Liver (tissue), 3 donors: ENCODE measurements around the gene RAD51B.

ENCODE experiments used
- EGR1 ChIP-seq, 2 donors: IDR thresholded peaks; 2 replicates each; pipeline ENCODE4 v1.6.1; 2016 to 2018; ENCODE audit warnings: antibody characterized with exemption in 2 of 2, low read depth in 2 of 2
- FOXA1 ChIP-seq: IDR thresholded peaks from 2 replicates; pipeline ENCODE4 v1.6.1; 2016; ENCODE audit warnings: antibody characterized with exemption
- GABPA ChIP-seq, 2 donors: IDR thresholded peaks in 1 of 2; conservative IDR thresholded peaks in 1 of 2; 2 replicates each; pipeline ENCODE4 v1.6.1; 2016; ENCODE audit warnings: antibody characterized with exemption in 2 of 2, mild to moderate bottlenecking in 1 of 2, moderate library complexity in 1 of 2
- JUND ChIP-seq, 2 donors: IDR thresholded peaks; 2 replicates each; pipeline ENCODE4 v1.6.1; 2016; ENCODE audit warnings: antibody characterized with exemption in 2 of 2
- RAD21 ChIP-seq, 2 donors: IDR thresholded peaks; 2 replicates each; pipeline ENCODE4 v1.6.1; 2016; ENCODE audit warnings: antibody characterized with exemption in 2 of 2, mild to moderate bottlenecking in 2 of 2
- REST ChIP-seq: IDR thresholded peaks from 2 replicates; pipeline ENCODE4 v1.6.1; 2016; ENCODE audit warnings: antibody characterized with exemption, mild to moderate bottlenecking
- RXRA ChIP-seq, 2 donors: IDR thresholded peaks; 2 replicates each; pipeline ENCODE4 v1.6.1; 2017 to 2018; ENCODE audit warnings: antibody characterized with exemption in 2 of 2, mild to moderate bottlenecking in 1 of 2
- SP1 ChIP-seq: IDR thresholded peaks from 2 replicates; pipeline ENCODE4 v1.6.1; 2018; ENCODE audit warnings: antibody characterized with exemption, mild to moderate bottlenecking
- TAF1 ChIP-seq: conservative IDR thresholded peaks from 2 replicates; pipeline ENCODE4 v1.6.1; 2016; ENCODE audit warnings: antibody characterized with exemption, mild to moderate bottlenecking
- YY1 ChIP-seq: IDR thresholded peaks from 2 replicates; pipeline ENCODE4 v1.6.1; 2016; ENCODE audit warnings: antibody characterized with exemption, mild to moderate bottlenecking
- ZBTB33 ChIP-seq: IDR thresholded peaks from 2 replicates; pipeline ENCODE4 v1.6.1; 2016; ENCODE audit warnings: antibody characterized with exemption
- TF ChIP-seq, protein P1 (sequence below): fragments of 150-350 bp; IDR thresholded peaks from 2 replicates; pipeline ENCODE4 v1.5.1; 2017; ENCODE audit warnings: improper control_type of control experiment, low read depth, low read length; ENCODE audit not compliant: missing input control
- TF ChIP-seq, protein P2 (sequence below): IDR thresholded peaks from 2 replicates; pipeline ENCODE4 v1.6.1; 2016; ENCODE audit warnings: antibody characterized with exemption
- TF ChIP-seq, protein P3 (sequence below): IDR thresholded peaks from 2 replicates; pipeline ENCODE4 v1.6.1; 2016; ENCODE audit warnings: antibody characterized with exemption
- donor health status: healthy.
- donor health status: healthy.

- TF ChIP-seq, protein P1, sequence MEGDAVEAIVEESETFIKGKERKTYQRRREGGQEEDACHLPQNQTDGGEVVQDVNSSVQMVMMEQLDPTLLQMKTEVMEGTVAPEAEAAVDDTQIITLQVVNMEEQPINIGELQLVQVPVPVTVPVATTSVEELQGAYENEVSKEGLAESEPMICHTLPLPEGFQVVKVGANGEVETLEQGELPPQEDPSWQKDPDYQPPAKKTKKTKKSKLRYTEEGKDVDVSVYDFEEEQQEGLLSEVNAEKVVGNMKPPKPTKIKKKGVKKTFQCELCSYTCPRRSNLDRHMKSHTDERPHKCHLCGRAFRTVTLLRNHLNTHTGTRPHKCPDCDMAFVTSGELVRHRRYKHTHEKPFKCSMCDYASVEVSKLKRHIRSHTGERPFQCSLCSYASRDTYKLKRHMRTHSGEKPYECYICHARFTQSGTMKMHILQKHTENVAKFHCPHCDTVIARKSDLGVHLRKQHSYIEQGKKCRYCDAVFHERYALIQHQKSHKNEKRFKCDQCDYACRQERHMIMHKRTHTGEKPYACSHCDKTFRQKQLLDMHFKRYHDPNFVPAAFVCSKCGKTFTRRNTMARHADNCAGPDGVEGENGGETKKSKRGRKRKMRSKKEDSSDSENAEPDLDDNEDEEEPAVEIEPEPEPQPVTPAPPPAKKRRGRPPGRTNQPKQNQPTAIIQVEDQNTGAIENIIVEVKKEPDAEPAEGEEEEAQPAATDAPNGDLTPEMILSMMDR: no peak
- no peak for TF ChIP-seq RAD21 (IDR thresholded peaks at IDR 0.05)
- TF ChIP-seq GABPA (IDR thresholded peaks at IDR 0.05 in 1 of 2, conservative IDR thresholded peaks at IDR 0.05 in 1 of 2): no peak
- TF ChIP-seq TAF1: no peak
- TF ChIP-seq SP1: no peak
- TF ChIP-seq REST: no peak
- no peak for TF ChIP-seq ZBTB33
- TF ChIP-seq YY1: no peak
- TF ChIP-seq RXRA (IDR thresholded peaks at IDR 0.05): no peak
- TF ChIP-seq, protein P2, sequence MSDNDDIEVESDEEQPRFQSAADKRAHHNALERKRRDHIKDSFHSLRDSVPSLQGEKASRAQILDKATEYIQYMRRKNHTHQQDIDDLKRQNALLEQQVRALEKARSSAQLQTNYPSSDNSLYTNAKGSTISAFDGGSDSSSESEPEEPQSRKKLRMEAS: no peak
- no peak for TF ChIP-seq FOXA1
- no peak for TF ChIP-seq EGR1 (IDR thresholded peaks at IDR 0.05; ENCODE audit: low read depth in 2 of 2)
- TF ChIP-seq, protein P3, sequence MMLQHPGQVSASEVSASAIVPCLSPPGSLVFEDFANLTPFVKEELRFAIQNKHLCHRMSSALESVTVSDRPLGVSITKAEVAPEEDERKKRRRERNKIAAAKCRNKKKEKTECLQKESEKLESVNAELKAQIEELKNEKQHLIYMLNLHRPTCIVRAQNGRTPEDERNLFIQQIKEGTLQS: no peak
- no peak for TF ChIP-seq JUND (IDR thresholded peaks at IDR 0.05)
Measured at GRCh38 chr14:68365228-68365627, 545.6 kb downstream of the RAD51B start.
